H4 (cell line): Measurements from ENCODE around the gene FNDC3A. TPM values are rescaled to one million over a fixed set of nuclear protein-coding genes. Genes with fewer than 3 reads are reported as not detected.
"Not testable (repeated sequence)": the region's sequence is repeated elsewhere in the genome, so short reads cannot be mapped to it uniquely, and the experiment has no call there.

Experiments
- DNase-seq: peaks from one replicate; pipeline ENCODE4 v3.0.0-alpha.2; 2015; ENCODE audit warnings: low spot score
- total RNA-seq: library from RNA; depleted of rRNA; stranded (reverse); fragments of >200 nt; shearing (Covaris generic); gene quantifications from 2 replicates; pipeline ENCODE4 v1.2.3, GENCODE V29; 2014

FNDC3A gene
- total RNA-seq, 1 experiment from 2014 or later = 16.6 TPM

DNA sequence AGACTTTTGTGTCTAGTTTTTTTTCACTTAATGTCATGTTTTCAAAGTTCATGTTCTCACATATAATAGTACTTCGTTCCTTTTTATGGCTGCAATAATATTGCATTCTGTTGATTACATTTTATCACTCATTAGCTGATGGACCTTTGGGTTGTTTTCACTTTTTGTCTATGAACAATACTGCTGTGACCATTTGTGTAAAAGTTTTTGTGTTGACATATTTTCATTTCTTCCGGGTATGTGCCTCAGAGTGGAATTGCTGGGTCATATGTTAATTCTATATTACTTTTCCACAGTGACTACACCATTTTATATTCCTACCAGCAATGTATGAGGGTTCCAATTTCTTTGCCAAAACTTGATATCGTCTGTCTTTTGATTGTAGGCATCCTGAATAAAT lies 158.6 kb downstream of the FNDC3A start:
- no peak for DNase-seq

GRCh38 chr13:49137138-49137643 lies 161.5 kb downstream of the FNDC3A start:
- not testable (repeated sequence) for DNase-seq

DNA sequence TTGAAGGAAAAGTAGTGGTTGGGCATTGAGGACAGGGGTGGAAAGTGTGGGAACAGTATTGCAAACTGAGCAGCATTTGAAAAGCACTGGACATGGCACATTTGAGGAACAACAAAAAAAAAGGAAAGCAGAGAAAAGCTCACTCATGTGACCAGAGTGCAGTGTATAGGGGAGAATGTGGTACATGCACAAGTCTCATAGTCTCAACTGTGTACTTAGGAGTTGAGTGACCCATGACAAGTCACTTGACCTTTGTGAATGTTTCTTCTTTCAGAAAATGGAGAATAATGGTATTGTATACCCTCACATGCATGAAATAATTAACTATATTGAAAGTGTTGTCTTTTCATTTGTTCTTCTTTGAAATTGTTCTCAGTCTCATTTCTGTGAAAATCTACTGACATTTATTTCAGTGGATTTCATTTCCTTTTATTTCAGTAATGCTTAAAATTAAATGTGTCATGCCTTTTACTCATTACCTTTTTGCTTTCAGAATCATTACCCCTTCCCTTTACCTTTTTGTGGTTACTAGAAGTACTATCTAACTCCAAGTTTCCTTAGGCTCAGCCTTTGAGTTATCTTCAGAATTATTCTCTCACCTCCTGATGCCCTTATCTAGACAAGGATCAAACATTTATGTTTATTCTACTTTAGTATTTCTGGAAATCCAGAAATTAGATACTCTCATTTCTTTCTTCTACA lies 165.3 kb downstream of the FNDC3A start:
- no peak for DNase-seq

GRCh38 chr13:49146950-49147355 lies 171.2 kb downstream of the FNDC3A start:
- peak; percentile 12 for DNase-seq

DNA sequence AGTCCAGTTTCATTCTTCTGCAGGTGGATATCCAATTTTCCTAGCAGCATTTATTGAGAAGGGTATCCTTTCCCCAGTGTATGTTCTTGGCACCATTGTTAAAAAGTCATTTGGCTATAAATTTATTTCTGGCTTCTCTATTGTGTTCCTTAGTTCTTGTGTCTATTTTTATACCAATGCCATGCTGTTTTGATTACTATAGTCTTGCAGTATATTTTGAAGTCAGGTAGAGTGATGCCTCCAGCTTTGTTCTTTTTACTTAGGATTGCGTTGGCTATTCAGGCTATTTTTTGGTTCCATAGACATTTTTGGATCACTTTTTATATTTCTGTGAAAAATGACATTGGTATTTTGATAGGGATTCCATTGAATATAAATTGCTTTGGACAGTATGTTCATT lies 172.7 kb downstream of the FNDC3A start:
- DNase-seq = no peak

DNA sequence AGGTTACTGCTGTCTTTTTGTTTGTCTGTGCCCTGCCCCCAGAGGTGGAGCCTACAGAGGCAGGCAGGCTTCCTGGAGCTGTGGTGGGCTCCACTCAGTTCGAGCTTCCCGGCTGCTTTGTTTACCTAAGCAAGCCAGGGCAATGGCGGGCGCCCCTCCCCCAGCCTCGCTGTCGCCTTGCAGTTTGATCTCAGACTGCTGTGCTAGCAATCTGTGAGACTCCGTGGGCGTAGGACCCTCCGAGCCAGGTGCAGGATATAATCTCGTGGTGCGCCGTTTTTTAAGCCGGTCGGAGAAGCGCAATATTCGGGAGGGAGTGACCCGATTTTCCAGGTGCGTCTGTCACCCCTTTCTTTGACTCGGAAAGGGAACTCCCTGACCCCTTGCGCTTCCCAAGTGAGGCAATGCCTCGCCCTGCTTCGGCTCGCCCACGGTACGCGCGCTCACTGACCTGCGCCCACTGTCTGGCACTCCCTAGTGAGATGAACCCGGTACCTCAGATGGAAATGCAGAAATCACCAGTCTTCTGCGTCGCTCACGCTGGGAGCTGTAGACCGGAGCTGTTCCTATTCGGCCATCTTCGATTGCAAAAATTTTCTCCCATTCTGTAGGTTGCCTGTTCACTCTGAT lies 182.4 kb downstream of the FNDC3A start:
- DNase-seq = not testable (repeated sequence)

DNA sequence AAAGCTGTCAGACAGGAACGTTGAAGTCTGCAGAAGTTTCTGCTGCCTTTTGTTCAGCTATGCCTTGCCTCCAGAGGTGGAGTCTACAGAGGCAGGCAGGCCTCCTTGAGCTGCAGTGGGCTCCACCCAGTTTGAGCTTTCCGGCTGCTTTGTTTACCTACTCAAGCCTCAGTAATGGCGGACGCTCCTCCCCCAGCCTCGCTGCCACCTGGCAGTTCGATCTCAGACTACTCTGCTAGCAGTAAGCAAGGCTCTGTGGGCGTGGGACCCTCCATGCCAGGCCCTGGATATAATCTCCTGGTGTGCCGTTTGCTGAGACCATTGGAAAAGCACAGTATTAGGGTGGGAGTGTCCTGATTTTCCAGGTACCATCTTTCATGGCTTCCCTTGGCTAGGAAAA lies 187.4 kb downstream of the FNDC3A start:
- DNase-seq = not testable (repeated sequence)

DNA sequence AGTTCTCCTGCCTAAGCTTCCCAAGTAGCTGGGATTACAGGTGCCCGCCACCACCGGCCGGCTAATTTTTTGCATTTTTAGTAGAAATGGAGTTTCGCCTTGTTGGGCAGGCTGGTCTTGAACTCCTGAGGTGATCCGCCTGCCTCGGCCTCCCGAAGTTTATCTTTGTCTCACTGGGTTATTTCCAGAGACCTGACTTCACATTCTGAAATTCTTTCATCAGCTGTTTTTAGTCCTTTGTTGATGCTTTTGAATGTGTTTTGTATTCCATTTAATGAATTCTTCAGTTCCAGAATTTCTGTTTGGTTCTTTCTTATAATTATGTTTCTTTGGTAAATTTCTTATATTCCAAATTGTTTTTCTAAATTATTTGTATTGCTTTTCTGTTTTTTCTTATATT lies 189.0 kb downstream of the FNDC3A start:
- no peak for DNase-seq

GRCh38 chr13:49165798-49166752 lies 190.4 kb downstream of the FNDC3A start:
- DNase-seq = no peak

DNA sequence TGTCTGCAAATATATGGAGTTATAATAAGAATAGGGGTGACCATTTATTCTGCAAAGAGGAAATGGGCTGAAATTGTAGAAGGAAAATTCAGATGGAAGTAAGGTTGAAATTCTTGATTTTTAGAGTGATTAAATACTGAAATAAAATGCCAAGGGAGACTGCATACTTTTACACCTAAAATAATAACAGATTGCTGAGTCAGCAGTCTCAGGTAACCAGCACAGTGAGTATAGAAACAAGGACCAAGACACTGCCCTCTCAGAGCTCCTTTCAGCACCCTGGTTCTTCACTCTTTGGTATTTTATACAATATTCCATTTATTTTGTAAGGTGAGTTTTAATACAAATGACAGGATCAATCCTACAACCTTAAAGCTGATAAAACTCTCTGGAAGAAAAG lies 195.6 kb downstream of the FNDC3A start:
- no peak for DNase-seq

DNA sequence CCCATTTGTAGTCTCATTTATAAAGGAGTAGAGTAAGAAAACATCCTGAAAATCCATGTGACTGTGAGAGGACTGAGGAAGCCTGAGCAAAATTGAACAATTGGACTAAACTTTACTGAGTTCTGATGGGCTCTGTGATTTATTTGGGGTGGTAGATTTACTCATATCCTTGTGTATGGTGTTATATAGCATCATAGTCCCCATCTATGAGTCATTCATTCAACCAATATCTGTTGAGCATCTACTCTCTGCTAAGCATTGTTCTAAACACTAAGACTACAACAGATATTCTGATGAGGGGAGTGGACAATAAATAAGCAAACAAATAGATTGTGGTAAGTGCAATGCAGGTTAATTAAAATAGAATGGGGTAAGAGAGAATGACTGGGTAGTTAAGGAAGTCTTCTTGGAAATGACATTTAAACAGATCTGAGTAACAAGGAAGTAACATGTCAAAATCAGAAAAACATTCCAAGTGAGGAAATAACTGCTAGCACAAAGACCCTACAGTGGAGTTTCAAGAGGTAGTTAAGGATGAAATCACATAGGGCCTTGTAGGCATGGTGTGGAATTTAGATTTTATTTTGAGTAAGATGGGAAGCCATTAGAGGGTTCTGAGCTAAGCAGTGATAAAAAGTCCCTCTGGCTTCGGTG lies 208.1 kb downstream of the FNDC3A start:
- DNase-seq = no peak

- DNase-seq = no peak
These were observed 208.9 kb downstream of the FNDC3A start for GRCh38 chr13:49184621-49185020.

DNA sequence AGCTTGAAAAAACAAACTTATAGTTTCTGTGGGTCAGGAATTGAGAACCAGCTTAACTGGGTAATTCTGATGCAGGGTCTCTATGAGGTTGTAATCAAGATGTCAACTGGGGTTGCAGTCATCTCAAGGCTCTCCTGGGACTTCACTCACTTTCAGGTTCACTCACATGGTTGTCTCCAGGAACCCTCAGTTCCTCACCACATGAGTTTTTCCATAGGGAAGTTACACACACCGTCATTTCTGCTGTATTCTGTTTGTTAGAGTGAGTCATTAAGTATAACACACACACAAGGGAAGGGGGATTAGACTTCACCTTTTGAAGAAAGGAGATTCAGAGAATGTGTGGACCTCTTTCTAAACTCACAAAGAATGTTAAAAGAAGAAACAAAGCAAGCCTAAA lies 209.6 kb downstream of the FNDC3A start:
- no peak for DNase-seq

GRCh38 chr13:49190901-49191300 lies 215.2 kb downstream of the FNDC3A start:
- no peak for DNase-seq

- no peak for DNase-seq
These were observed 230.9 kb downstream of the FNDC3A start for GRCh38 chr13:49206641-49207040.

DNA sequence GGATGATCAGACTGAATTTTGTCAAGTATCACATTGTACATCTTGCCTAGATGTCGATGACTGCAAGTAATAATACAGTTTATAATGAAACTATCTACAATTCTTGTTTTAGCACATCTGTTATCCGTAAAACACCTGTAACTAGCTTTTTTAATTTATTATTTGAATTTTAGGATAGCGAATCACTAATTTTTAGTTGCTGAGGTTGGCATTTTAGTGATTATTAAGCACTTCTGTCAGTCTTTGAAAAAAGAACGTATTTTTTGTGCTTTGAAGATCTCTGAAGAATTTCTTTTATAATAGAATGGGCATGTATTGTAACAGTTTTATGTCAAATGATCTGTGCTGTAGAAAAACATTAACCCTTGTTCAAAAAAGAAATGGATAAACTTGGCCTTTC lies 232.9 kb downstream of the FNDC3A start:
- DNase-seq = no peak

- no peak for DNase-seq
These were observed 234.4 kb downstream of the FNDC3A start for GRCh38 chr13:49210114-49210513.

GRCh38 chr13:49210669-49211068 lies 235.0 kb downstream of the FNDC3A start:
- DNase-seq = no peak

DNA sequence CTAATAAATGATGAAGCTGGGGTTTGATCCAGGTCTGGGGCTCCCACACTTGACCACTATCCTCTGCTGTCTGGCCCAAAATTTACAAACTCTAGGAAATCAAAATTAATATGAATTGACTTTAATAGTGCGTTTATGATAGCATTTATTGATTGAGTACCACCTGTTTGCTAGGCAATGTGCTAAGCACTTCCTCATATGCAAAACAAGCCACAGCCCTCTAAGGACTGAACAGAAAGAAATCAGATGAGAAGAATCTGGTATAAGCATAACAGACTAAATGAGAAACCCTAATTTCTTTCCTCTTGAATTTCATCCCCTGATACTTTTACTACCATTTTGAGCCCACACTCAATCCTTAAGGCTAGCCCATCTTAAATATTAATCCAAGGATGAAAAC lies 237.8 kb downstream of the FNDC3A start:
- no peak for DNase-seq

GRCh38 chr13:49213997-49214916 lies 238.5 kb downstream of the FNDC3A start:
- no peak for DNase-seq

DNA sequence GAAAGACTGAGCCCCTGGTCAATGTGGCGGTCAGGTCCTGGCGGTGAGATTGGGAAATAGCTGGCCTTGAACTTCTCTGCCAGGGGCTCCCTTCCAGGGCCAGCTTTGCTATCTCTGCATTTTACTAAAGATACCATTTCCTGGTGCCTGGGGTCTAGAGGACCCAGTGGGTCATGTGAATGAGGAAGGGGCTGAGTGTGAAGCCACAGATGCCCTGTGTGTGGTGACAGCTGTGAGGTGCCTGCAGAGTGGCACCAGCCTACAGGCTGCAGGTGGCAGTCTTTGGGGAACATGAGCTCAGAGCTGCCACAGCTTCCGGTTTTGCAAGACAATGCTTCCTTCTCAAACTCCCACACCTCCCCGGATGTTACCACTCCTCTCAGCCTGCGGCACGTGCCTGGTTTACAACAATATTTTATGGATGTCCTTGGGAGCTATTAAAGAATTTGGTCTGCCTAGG lies 239.2 kb downstream of the FNDC3A start:
- peak; percentile 39 for DNase-seq
